ENCODE results near the gene FOLR3. TPM values are rescaled to one million over a fixed set of nuclear protein-coding genes. Genes with fewer than 3 reads are reported as not detected.
"Not testable (repeated sequence)": the region's sequence is repeated elsewhere in the genome, so short reads cannot be mapped to it uniquely, and the experiment has no call there.

FOLR3 gene
- polyA plus RNA-seq (2012; rRNA removed) = not detected in 2 replicates
- 0.05 TPM in 1 of 2 replicates, not detected in the other for polyA plus RNA-seq (2012; cell fraction: cytosol; rRNA removed)
- not detected in 2 replicates for polyA plus RNA-seq (2012; cell fraction: nucleus; rRNA removed)

- H3K4me1 ChIP-seq (ENCODE audit: control insufficient read depth in 1 of 2, insufficient read depth in 2 of 2, low read depth in 1 of 2, low read length in 1 of 2); H3F3A ChIP-seq (replicated peaks; ENCODE audit: insufficient read depth); H3K4me2 ChIP-seq; POLR2A ChIA-PET; H3K79me2 ChIP-seq (ENCODE audit: insufficient read depth); H3K27me3 ChIP-seq (ENCODE audit: insufficient read depth); H3K4me3 ChIP-seq (ENCODE audit: low read depth in 2 of 2, low read length in 1 of 2); H3K9ac ChIP-seq; H3K27ac ChIP-seq (ENCODE audit: low read depth in 2 of 2, low read length in 1 of 2); H2AFZ ChIP-seq (ENCODE audit: low read depth); H3K9me3 ChIP-seq; H3K36me3 ChIP-seq (replicated peaks in 1 of 2; ENCODE audit: control insufficient read depth in 1 of 2, insufficient read depth in 2 of 2, low read length in 1 of 2); H4K20me1 ChIP-seq (ENCODE audit: insufficient read depth); H3K9me2 ChIP-seq; DNase-seq: not testable (repeated sequence)
- CTCF ChIA-PET = interaction anchor here (1.1 kb wide), 1 partner anchor 8 kb away, joined by 4 read pairs; no protein-coding TSS in a partner anchor
- 52% methylated on average over 2 of the region's 4 CpGs for WGBS (ENCODE audit: low lambda C conversion rate)
These were observed at the start of gene FOLR3 for GRCh38 chr11:72135473-72135872. TSS of gene FOLR3 (plus strand) at chr11:72135725. CDS start at chr11:72135953, 228 bp downstream.

GRCh38 chr11:72088076-72088808, 47.3 kb upstream of the FOLR3 start:
- Histone ChIP-seq H3K4me3 (ENCODE audit: low read depth in 2 of 2, low read length in 1 of 2) (no peak overlapping the region), H3K27me3 (ENCODE audit: insufficient read depth) (no peaks in the 10 kb centered on the region), H3K9me3 (no peaks in the 10 kb centered on the region), H3K9ac (no peak overlapping the region), H3K27ac (ENCODE audit: low read depth in 2 of 2, low read length in 1 of 2) (no peak overlapping the region; a peak in 1 of 4 replicates), H2AFZ (ENCODE audit: low read depth) (no peak overlapping the region), H3K9me2 (no peaks in the 10 kb centered on the region), H3K36me3 (replicated peaks in 1 of 2; ENCODE audit: control insufficient read depth in 1 of 2, insufficient read depth in 2 of 2, low read length in 1 of 2) (peaks cover 9 to 38% of the 10 kb centered on the region in 2 experiments), H3K4me1 (ENCODE audit: control insufficient read depth in 1 of 2, insufficient read depth in 2 of 2, low read depth in 1 of 2, low read length in 1 of 2) (peaks cover 0 to 35% of the 10 kb centered on the region in 2 experiments; a peak in 2 of 4 replicates), H4K20me1 (ENCODE audit: insufficient read depth) (no peaks in the 10 kb centered on the region), H3K79me2 (ENCODE audit: insufficient read depth) (peaks cover 7% of the 10 kb centered on the region; the same call in 1 of the 2 replicates), H3F3A (replicated peaks; ENCODE audit: insufficient read depth) (peaks cover 3% of the 10 kb centered on the region), H3K4me2 (no peak overlapping the region)
- no peak for DNase-seq
- POLR2A ChIA-PET = no interaction called here
- 81% methylated on average over 4 of the region's 4 CpGs for WGBS (ENCODE audit: low lambda C conversion rate)
- CTCF ChIA-PET = interaction anchor here (0.9 to 7.8 kb wide), 3 partner anchors 62 to 342 kb away, joined by 3 to 99 read pairs (median 21); no protein-coding TSS in a partner anchor
- TF ChIP-seq RCOR1 (IDR thresholded peaks at IDR 0.05; ENCODE audit: low read length) (no peak), CTCF (IDR thresholded peaks at IDR 0.05) (no peak), NFIC (IDR thresholded peaks at IDR 0.05; ENCODE audit: borderline replicate concordance) (no peak), POLR2AphosphoS5 (IDR thresholded peaks at IDR 0.05; ENCODE audit: low read depth, low read length) (no peak), USF1 (IDR thresholded peaks at IDR 0.05; ENCODE audit: borderline replicate concordance, low read depth) (no peak), FOXM1 (IDR thresholded peaks at IDR 0.05; ENCODE audit: low read depth) (no peak)

Data from SK-N-SH (cell line).